Measurements from ENCODE around the gene ZIC5.

The ZIC5 gene

DNA sequence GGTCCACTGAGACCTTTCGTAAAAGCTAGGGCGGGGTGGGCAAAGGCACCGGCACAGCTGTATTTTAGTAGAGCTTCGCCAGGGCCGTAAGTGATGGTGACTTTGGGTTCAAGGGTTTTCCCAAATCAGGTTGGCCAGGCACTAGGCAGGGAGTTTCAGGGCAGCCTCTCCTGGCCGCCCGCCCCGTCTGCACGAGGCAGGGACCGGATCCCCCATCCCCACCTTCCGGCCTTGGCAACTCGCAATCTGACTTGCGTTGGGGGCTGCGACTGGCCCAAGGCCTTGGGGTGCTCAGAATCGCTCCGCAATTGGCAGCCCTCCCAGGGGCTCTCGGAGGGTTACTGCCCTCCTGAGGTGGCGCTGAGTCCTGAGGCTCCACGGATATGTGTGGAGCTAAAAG, 4.1 kb upstream of the ZIC5 start:
- no peak for DNase-seq (ENCODE audit: low read depth)

DNA sequence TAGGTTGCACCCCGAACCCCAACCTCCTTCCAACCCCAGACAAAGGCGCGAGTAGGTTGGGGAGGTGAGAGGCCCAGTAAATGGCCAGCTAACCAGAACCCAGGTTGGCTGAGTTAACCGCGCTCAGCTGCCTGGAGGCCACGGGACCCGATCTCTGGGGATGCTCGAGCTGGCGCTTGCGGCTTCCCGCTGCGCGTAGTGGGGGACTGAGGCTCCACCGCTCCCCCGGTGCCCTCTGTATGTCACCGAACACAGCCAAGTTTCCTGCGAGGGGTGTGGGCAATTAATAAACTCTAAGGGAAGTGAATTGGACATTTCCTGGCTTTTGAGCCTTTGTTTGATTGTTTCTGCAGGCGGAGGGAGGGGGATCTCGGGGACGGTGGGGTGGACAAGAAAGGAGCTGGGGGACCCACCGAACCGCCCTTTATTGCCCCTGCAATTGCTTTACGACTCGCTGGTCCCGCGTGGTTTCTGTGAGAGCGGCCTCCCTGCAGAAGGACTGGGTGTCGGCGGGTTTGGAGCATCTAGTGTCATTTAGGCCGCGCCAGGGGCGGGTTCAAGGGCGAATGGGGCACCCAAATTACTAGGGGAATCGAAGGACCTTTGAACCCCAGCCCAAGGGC, 3.5 kb upstream of the ZIC5 start:
- no peak for DNase-seq (ENCODE audit: low read depth)

DNA sequence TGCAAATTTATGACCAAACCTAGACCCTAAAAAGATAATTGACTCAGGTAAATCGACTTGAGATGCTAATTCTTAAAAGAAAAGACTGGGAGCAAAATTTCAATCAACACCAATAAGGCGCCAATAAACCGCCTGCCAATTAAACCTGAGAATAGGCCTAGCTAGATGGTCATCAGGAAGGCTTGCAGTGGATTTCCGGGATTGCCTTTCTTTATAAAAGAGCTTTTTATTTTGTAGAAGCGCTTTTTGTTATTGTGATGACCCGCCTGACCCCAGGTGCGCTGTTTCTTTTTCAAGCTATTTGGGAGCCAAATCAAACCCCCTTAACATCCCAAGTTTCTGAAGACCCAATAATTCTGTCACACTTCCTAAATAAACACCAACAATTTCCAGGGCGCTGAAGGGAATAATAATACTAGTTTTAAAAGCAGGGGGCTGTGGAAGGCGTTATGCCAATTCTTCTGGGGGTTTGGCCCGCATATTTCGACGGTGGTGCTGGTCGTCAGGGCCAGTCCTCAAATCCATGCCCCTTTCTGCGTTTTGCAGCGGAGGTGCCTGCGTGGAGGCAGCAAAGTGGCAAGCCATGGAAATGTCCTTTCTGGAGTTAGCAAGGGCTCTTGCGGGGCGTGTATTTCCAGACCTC, 2.9 kb upstream of the ZIC5 start:
- DNase-seq (ENCODE audit: low read depth) = no peak

DNA sequence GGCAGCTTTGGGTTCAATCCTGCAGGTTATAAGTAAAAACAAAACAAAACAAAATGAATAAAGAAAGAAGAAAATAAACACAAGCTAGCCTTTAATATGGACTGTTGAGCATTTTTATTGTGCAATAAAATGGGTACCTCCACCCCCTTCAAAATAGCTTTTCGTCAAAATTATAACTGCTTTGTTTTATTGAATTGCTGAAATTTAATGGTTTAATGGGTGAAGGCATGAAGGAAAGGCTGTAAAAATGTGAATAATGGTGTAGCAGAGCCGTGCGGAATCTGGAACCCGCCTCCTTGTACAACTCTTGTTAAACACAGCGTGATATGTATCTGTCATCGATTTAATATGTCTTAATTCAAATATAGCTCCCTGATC, 2.2 kb upstream of the ZIC5 start:
- DNase-seq (ENCODE audit: low read depth) = no peak

DNA sequence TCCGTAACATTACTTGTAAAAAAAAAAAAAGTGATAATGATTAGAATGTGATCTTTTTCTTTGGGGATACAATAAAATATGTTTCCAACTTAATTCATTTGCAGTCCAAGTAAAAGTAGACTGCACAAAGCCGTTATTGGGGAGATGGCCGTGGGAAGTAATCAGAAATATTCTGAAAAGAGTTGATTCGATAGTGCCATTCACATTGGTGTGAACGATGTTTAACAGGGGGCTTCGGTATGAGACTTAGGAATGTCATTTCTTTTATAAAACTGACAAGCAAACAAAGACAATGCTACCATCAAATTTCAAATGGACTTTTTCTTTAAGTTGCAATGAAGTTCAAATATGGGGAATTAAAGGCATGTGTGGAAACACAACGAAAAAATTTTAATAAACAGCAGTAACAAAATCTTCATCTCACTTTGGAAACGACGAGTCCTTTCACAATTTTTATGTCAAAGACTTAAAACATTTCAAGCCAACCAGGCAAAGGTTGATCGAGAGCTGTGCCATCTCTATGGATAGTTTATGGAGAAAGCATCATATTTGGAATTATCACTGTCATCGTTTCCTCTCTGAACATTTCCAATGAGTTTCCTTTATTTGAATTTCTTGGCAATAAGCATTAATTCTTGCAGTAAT, 1.7 kb upstream of the ZIC5 start:
- no peak for DNase-seq (ENCODE audit: low read depth)

DNA sequence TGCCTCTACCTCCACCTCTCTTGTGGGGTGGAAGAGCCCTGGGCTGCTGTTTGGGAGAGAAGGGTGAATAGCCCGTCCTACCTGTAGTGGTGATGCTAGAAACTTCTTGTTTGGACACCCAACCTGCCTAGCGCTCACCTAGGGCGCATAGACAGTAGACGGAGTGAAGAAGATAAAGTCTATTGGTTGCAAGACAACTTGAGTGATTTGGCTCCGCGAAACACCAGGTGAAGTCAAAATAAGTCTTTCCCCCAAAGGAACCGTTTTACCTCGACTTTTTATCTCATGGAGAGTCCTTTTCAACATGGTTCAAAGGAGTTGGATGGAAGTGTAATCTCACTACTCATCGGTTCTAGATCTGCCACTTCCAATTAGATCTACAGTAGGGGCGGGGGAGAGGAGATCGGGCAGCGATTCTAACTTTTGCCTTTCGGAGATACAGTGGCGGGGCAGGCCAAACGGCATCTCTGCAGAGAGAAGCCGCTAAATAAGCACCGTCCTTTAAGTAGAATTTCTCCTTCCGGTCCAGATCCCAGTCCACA, 694 bp upstream of the ZIC5 start:
- no peak for DNase-seq (ENCODE audit: low read depth)

DNA sequence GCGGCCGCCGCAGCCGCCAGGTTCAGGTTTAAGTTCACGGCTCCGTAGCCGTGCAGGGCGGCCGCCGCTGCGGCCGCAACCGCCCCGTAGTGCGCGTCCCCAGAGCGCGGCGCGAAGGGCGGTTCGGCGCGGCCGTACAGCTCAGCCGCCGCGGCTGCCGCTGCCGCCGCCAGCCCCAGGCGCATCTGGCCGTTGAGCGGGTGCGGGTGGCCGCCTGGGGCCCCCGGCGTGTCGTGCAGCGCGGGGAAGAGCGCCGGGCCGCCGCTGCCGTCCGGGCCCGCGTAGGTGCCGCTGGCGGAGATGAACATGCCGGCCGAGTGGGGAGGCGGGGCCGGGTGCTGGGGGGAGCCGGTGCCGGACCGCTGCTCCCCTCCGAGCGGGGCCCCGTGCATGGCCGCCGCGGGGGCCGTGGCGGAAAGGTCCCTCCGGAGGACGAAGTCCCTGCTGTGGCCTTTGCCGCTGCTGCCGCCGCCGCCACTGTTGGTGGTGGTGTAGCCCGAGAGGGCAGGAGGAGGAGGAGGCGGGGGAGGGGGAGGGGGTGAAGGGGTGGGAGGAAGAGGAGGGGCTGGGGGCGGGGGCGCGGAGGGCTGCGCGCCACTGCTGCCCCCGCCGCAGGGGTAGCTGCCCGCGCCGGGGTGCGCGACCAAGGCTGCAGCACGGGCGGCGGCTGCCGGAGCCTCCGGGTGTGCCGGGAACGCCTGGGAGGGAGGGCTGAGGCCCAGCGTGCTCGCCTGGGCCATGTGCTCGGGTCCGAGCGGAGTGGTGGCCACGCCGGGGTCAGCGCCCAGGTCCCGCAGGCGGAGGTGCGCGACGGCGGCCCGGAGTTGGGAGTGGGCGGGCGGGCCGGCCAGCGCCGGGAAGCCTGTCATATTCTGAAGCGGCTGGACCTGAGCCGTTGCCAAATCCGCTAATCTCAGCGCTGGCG, 654 bp downstream of the ZIC5 start:
- no peak for DNase-seq (ENCODE audit: low read depth)

DNA sequence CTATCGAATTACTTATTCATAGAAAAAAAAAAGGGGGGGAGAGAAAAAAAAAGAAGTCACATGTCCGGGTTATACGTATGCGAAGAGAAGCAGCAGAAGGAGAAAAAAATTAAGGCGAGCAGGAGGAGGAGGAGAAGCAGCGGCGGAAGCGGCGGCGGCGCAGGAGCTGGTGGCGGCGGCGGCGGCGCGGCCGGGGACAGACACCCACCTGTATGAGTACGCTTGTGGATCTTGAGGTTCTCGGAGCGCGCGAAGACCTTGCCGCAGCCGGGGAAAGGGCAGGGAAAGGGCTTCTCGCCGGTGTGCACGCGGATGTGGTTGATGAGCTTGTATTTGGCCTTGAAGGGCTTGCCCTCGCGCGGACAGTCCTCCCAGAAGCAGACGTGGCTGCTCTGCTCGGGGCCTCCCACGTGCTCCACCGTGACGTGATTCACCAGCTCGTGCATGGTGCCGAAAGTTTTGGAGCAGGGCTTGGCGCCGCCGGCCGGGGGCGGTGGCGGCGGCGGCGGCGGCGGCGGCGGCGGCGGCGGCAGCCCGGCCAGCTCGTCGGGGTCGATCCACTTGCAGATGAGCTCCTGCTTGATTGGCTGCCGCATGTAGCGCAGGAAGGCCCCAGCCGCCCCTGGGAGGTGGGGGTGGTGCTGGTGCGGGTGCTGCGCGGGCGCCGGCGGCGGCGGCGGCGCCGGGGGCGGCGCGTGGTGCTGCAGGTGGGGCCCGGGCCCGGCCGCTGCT, 1.5 kb downstream of the ZIC5 start:
- no peak for DNase-seq (ENCODE audit: low read depth)

DNA sequence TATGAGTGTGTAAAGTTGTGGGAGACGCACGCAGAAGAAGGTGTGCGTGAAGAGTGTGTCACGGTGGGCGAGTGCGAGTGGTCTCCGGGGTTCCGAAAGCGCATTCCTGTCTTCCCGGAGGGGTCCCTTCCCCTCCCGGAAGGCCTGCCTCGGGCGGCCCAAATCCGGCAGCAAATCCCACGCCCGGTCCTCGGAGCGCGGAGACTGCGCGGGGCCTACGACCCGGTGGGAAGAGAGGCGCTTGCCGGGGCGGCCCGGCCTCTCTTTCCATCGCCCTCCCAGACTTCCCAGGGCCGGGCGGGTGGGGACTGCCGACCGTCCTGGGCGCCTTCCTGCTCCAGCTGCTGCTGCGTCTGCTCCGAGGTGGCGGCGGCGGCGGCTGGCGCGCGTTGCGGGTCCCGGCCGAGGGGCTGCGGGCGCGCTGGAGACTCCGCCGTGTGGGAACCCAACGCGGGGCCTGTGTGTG, 2.1 kb downstream of the ZIC5 start:
- DNase-seq (ENCODE audit: low read depth) = no peak

DNA sequence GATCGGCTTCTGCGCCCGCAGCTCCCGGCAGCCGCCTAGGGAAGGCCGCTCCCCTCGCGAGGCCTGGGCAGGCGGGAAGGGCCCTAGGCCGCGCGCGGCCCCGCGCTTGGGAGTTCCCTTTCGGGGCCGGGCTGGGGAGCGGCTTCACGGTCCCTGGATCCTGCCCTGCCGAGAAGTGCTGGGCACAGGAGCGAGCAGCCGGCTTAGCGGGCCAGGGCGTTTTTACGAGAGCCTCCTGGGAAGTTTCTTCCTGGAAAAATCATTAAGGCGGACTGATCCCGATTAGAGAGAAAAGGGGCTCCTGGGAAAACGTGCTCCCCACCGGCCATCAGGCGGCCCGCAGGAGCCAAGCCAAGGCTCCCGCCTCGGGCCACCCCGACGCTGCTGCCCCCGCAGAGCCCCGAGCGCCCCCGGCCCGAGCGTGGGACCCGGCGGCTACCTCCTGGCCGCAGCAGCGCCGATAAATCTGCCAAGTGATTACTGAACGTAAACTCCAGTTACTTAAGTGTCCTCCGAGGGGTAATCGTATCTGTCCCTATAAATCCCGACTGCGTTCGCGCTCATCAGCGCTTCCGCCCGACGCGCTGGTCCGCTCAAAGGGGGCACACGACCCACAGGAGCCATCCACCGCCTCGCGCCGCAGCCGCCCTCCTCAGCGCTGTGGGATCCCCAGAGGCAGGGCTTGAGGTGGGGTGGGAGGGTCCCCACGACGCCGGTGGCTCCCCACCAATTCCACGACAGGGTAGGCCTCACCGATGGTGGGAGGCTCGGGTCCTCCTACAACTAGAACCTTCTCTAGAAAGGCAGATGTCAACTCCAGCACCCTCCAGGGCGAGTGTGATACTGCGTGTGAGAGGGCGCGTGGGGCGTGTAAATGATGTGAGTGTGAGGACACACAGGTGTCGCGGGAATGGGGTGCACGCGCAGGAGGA, 2.8 kb downstream of the ZIC5 start:
- no peak for DNase-seq (ENCODE audit: low read depth)

DNA sequence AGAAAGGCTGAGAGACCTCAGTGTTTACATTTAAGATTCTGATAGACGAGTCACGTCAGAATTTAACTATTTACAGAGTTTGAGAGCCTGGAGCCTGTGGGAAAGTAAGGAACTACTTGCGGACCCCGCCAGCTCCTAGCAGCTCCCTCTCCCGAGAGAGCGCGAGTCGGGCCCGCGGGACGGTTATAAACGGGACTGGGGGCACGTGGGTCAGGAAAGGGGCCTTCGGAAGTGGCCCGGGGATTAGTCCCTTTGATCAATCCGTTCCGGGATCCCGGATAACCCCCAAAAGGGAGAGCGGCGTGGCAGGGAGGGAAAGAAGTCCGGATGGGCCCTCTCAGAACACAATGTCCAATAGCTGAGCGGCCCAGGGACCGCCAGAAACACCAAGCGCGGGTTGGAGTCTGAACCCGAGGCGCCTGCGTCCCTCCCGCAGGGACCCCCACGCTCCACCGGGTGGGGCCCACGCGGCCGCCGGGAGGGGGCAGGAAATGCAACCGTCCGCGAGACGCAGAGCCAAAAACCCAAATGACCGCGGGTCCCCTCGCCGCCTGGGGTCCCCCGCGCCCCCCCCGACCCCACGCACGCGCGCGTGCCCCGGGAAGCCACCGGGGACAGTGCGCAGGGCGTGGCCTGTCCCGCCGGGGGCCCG, 3.6 kb downstream of the ZIC5 start:
- DNase-seq (ENCODE audit: low read depth) = no peak

DNA sequence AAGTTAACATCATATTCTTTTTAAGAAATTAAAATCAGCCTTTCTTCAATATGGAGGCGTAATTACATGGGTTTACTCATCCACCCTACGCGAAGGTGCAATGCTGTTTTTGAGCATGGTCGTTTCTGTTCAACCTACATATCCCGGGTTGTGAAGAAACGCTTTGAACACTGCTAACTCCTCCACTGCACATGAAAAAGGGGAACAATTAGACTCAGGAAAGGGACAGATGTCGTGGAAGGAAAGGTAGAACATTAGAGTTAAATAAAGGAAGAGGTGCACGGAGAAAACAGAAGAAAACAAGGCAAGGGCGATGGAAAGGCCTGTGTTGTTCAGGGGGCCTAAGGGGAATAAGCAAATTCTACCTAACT, 4.1 kb downstream of the ZIC5 start:
- no peak for DNase-seq (ENCODE audit: low read depth)

DNA sequence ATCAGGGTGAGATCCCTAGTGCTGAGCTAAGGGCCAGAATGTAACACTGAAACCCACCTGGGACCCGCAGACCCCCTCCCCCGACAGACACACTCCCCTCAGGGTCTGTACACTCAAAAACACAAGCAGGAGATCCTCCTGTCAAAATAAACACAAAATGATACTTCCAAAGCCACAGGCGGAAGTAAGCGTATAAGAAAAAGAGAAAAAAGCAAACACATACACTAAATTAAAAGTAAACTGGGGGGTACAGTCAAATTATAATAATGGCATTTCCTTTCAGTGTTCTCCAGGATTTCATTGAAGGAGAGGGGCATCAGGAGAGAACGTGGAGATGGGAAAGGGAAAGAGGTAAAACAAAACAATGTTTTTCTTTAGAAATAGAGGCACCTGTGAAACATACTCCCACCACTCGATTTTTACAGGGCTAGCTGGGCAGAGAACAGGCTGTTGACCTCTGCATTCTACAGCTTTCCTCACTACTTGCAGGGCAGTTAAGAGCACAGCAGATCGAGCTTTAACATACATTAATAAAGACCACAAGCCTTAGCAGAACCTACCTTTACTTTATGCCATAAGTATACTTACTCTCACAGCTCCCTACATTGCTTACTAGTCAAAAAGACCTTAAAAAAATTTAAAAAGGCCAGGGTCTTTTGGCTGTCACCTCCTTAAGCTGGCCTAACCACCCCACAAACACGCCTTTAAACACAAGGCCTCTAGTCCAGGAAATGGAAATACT, 5.3 kb downstream of the ZIC5 start:
- no peak for DNase-seq (ENCODE audit: low read depth)

DNA sequence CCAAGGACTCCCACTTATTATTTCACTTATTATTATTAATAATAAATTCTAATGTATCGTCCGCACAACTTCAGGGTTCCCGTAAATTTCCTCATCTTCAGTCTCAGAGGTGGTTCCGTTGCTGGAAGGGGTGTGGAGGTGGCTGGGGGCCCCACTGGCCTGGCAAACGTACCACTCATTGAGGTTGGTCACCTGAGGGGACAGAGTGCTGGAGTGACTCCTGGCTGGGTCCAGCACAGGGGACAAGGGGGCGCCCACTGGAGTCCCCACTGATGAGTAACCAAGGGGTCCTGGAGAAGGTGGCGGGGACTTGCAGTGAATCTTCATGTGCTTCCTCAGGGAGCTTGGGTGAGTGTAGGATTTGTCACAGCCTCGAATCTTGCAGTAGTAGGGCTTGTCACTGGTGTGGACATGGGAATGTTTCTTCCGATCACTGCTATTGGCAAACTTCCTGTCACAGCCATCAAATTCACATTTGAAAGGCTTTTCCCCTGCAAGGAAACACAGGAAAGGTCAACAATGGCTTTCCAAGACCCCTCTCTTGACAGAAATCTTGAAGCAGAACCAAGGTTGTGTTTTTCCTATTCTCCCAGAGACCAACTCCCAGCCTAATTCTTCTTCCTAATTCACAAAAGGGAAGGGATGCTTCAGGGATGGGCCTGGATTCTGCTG, 6.1 kb downstream of the ZIC5 start:
- no peak for DNase-seq (ENCODE audit: low read depth)

DNA sequence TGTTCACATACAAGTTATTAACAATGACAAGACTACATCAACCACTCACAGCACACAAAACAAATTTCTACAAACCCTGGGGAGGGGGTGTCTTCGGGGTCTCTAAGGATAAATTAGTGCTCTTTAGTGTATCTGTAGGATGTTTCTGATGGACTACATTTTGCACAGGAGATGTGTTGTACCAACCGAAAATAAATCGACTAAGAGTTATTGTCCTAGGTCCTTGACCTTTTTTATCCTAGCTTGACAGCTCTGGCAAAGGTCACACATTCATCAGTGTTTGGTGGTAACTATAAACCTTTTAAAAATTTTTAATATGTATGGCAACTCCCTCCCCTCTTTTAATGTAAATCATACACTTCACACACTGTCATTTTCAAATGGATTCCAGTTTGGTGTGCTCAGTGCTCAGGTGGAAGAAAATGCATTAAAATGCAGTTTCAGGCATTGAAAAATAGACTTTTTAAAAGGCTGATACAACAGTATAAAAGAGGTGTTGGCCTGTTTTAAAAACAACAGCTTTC, 7.7 kb downstream of the ZIC5 start:
- no peak for DNase-seq (ENCODE audit: low read depth)

DNA sequence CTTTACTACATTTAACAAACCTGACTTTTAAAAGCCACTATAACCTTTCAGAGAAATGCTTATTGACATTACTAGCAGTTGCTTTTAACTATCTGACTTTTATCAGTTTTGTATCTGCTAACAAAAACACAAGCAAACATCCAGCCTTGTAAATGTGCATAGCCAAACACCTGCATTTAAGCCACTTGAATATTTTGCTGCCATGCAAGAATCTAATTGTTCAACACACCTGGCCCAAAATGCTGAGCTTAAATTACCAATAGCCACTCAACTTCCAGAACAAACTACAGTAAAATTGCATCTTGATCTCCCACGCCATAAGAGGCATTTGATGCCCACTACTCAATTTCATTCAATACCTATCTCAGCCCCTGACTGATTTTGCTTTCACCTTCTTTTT, 9.3 kb downstream of the ZIC5 start:
- DNase-seq (ENCODE audit: low read depth) = no peak

DNA sequence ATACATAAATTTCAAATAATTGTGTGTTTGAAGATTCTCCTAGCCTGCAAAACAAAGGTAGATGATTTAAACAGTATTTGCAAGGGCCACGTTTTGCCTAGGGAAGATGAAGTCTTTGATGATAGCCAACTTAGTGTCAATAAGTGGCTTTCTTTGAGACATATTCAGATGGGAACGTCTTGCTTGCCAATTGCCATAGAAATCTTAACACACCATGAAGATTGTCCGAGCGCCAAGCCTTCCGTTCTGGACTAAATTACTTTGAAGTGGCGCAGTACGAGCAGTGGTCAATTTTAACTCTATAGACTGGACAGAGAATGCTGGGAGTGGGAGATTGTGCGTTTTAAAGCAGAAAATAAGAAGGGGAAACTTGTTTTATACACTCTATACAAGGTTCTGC, 9.9 kb downstream of the ZIC5 start:
- DNase-seq (ENCODE audit: low read depth) = no peak

DNA sequence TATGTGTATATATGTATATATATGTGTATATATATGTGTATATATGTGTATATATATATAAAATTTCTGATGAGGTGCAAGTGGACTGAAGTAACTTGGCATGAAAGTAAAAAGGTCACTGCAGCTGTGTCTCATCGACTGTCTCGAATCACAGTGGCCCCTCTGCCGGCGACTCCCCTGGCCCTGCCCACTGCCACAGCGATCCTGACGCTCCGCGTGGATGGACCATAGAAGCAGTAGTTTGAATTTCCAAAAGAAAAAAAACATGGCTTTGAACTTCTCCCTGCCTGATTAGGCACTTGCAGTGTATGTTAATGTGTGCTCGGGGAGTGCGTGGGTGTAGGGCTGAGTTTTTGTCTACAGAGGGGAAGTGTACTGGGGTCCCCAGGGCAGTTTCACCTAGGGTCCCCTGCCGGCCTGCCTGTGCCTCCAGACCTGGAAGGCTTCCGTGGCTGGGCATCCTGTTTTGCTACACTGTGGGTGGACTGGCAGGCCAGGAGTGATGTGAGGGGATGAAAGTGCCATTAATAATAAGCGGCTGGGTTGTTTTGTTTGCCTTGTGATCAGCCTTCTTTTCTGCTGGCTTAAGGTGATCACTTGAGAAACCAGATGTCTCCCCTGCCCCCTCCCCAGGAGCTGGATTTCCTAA, 10.8 kb downstream of the ZIC5 start:
- DNase-seq (ENCODE audit: low read depth) = no peak

Data from activated T-cell treated with anti-CD3 and anti-CD28 coated beads for 48 hours (primary cell).